ENCODE results near the gene SUN3. TPM values are rescaled to one million over a fixed set of nuclear protein-coding genes. Genes with fewer than 3 reads are reported as not detected.

SUN3 gene
- total and polyA plus RNA-seq, 2 of the 4 experiments (the other 2 are of a cell fraction) = not detected

- no peak for TF ChIP-seq ELK1 (IDR thresholded peaks at IDR 0.05; ENCODE audit: borderline replicate concordance, low read depth, low read length)
Observed at GRCh38 chr7:48040944-48041652, 12.2 kb upstream of the SUN3 start (continued).

- no peak overlapping the region for H2AK5ac ChIP-seq (ENCODE audit: low read depth, low read length)
- ATAC-seq (ENCODE audit: low read depth) = no peak
- H3K36me3 ChIP-seq (ENCODE audit: control insufficient read depth, insufficient read depth, low read length) = no peaks in the 10 kb centered on the region
- H3K4ac ChIP-seq (ENCODE audit: low read depth, low read length) = no peak overlapping the region
- H2BK5ac ChIP-seq (ENCODE audit: low read depth, low read length, poor library complexity, severe bottlenecking) = no peak overlapping the region
- H4K8ac ChIP-seq (ENCODE audit: low read depth in 2 of 2, low read length in 2 of 2) = no peak overlapping the region
- ChIA-PET CTCF (no interaction called here), POLR2A (ENCODE audit: unreplicated experiment) (no interaction called here)
- H3K18ac ChIP-seq (ENCODE audit: low read depth, low read length) = no peak overlapping the region
- H2BK120ac ChIP-seq (ENCODE audit: low read depth, low read length) = no peak overlapping the region
- no peak overlapping the region for H3K4me3 ChIP-seq (ENCODE audit: insufficient read depth, low read depth, low read length)
- no peak overlapping the region for H3K56ac ChIP-seq (ENCODE audit: extremely low read depth, insufficient read depth, low read length)
- H4K20me1 ChIP-seq (ENCODE audit: insufficient read depth, low read length) = no peaks in the 10 kb centered on the region
- in situ Hi-C loops (cut with MboI; ENCODE audit: low sequenced_read_pairs) (no loop called here), intact Hi-C loops (cut with micrococcal nuclease) (loop anchor here (5.0 kb wide), 1 partner anchor 73 kb away; no protein-coding TSS in a partner anchor), dilution Hi-C loops (cut with HindIII; ENCODE audit: low sequenced_read_pairs, unreplicated experiment) (no loop called here)
- H3K23ac ChIP-seq (ENCODE audit: low read depth, low read length) = no peak overlapping the region
- no peak overlapping the region for H3K27ac ChIP-seq (ENCODE audit: insufficient read depth, low read length)
- no CpG with 5 or more reads among the region's 5 CpGs for WGBS, 2 experiments (ENCODE audit: extremely low coverage in 2 of 2, insufficient read length in 1 of 2)
- H3K9me3 ChIP-seq (ENCODE audit: control insufficient read depth, insufficient read depth, low read length) = no peaks in the 10 kb centered on the region
- H2BK20ac ChIP-seq (ENCODE audit: low read depth, low read length) = no peak overlapping the region
- no peak overlapping the region for H4K5ac ChIP-seq (ENCODE audit: low read depth, low read length)
- no peak overlapping the region for H4K91ac ChIP-seq (ENCODE audit: insufficient read depth, low read depth, low read length)
- H3K9ac ChIP-seq (ENCODE audit: low read depth, low read length) = no peak overlapping the region
- H3K79me1 ChIP-seq (ENCODE audit: low read depth in 1 of 2, low read length in 2 of 2) = no peaks in the 10 kb centered on the region
- H2BK15ac ChIP-seq (ENCODE audit: low read depth, low read length) = no peak overlapping the region
- H3K4me1 ChIP-seq (ENCODE audit: control insufficient read depth, insufficient read depth, low read length) = peaks cover 3% of the 10 kb centered on the region
- H3K4me2 ChIP-seq (ENCODE audit: low read depth, low read length) = no peak overlapping the region
- no peak overlapping the region for H3K14ac ChIP-seq (replicated peaks; ENCODE audit: low read depth, low read length)
- no peaks in the 10 kb centered on the region; the same call in 1 of the 2 replicates for H3K9me1 ChIP-seq (ENCODE audit: insufficient read depth, low read length)
- no peak for DNase-seq
- no peak overlapping the region for H2AFZ ChIP-seq (replicated peaks; ENCODE audit: low read length, poor library complexity)
- peaks cover 16% of the 10 kb centered on the region for H3K27me3 ChIP-seq (ENCODE audit: control insufficient read depth, insufficient read depth, low read length)
- no peak overlapping the region for H2AK9ac ChIP-seq (replicated peaks; ENCODE audit: low read depth, low read length, poor library complexity)
- BruUV-seq (replicated peaks) = no TSS peak
- TF ChIP-seq NFE2L2 (IDR thresholded peaks at IDR 0.05; ENCODE audit: low read depth, low read length) (no peak), CHD1 (IDR thresholded peaks at IDR 0.05; ENCODE audit: low read depth, low read length) (no peak), CEBPB (IDR thresholded peaks at IDR 0.05; ENCODE audit: low read depth, low read length) (no peak), FOS (IDR thresholded peaks at IDR 0.05; ENCODE audit: low read depth, low read length) (no peak), MXI1 (IDR thresholded peaks at IDR 0.05; ENCODE audit: borderline replicate concordance, low read depth, low read length) (no peak), USF2 (IDR thresholded peaks at IDR 0.05; ENCODE audit: low read depth, low read length) (no peak), SMC3 (IDR thresholded peaks at IDR 0.05; ENCODE audit: low read depth, low read length) (no peak), ELK1 (IDR thresholded peaks at IDR 0.05; ENCODE audit: borderline replicate concordance, low read depth, low read length) (no peak), MAZ (IDR thresholded peaks at IDR 0.05; ENCODE audit: borderline replicate concordance, low read depth, low read length) (no peak), BHLHE40 (IDR thresholded peaks at IDR 0.05; ENCODE audit: low read depth, low read length) (no peak), RCOR1 (IDR thresholded peaks at IDR 0.05; ENCODE audit: insufficient replicate concordance, low read length) (no peak), RFX5 (IDR thresholded peaks at IDR 0.05; ENCODE audit: low read depth, low read length) (no peak)
Observed at GRCh38 chr7:48038815-48039506, 10.1 kb upstream of the SUN3 start.
